Brain microvascular endothelial cell (primary cell): ENCODE measurements around the gene TSPOAP1.

Experiments
- DNase-seq: peaks from one replicate; pipeline ENCODE4 v3.0.0-alpha.2; 2020
- H3K27ac ChIP-seq: fragments of 250-450 bp; sonication (Bioruptor Pico); 2 replicates; pipeline ENCODE4 v1.5.1; 2020; ENCODE audit warnings: mild to moderate bottlenecking, moderate library complexity
- H3K27me3 ChIP-seq: fragments of 250-450 bp; sonication (Bioruptor Pico); replicated peaks from 2 replicates; pipeline ENCODE4 v1.5.1; 2020; ENCODE audit warnings: mild to moderate bottlenecking
- H3K36me3 ChIP-seq: fragments of 250-450 bp; sonication (Bioruptor Pico); replicated peaks from 2 replicates; pipeline ENCODE4 v1.5.1; 2020; ENCODE audit warnings: mild to moderate bottlenecking
- H3K4me3 ChIP-seq: 2 replicates; pipeline ENCODE4 v1.5.1; 2011; ENCODE audit warnings: low read depth, mild to moderate bottlenecking, control low read depth, low read length, moderate library complexity
- in situ Hi-C: cut with HindIII; loops from 2 replicates; pipeline ENCODE4 v1.10.0; 2017; ENCODE audit warnings: low sequenced_read_pairs, low pct_ligation_motif_present
- TF ChIP-seq, protein P1 (sequence below): IDR thresholded peaks from 2 replicates; pipeline ENCODE4 v1.5.1; 2011; ENCODE audit warnings: low read depth, mild to moderate bottlenecking, moderate library complexity, low read length, control low read depth, inconsistent platforms; ENCODE audit errors: missing control alignments

TSPOAP1 gene

DNA sequence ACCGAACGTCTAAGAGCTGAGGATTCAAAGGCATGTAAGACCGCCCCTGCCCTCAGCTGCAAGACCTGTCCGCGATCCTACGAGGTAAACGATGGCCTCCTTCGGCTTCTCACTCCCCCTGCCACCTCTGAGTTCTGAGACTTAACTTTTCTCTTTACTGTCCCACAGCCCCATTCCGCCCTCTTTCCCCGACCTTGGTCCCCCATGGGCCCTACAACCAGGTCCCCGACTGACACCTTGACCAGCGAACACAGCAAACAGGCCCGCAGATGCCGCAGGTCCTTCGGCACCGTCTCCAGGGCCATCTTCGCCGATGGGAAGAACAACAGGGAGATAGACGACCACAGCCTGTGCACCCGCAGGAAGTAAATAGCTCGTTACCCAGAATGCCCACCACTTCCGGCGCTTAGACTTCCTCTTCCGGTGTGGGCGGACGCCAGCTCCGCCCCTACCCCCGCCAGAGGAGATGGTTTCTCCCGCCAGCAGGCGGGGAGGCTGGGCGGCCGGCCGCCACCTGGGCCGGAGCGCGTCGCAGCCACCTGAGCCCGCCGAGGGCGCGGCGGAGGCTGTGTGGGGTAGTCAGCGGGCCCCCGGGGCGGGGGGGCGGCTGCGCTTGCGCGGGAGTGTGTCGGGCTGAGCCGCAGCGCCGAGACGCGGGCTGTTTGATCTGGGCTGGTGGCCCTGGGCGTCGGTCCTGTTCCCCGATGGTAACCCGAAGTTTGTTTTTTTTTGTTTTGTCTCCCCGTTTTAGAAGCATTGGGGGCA, 23.4 kb upstream of the TSPOAP1 start, which contains the start of gene SUPT4H1:
Gene SUPT4H1, minus strand, starts transcription at position 371 of the 765 bp plus-strand sequence. Its CDS starts 66 bp downstream, at position 305.
- in situ Hi-C loops, result no loop called here
- H3K4me3 ChIP-seq, result peak within 1 kb of the TSS; percentile 98
- peak; percentile 83 for DNase-seq

DNA sequence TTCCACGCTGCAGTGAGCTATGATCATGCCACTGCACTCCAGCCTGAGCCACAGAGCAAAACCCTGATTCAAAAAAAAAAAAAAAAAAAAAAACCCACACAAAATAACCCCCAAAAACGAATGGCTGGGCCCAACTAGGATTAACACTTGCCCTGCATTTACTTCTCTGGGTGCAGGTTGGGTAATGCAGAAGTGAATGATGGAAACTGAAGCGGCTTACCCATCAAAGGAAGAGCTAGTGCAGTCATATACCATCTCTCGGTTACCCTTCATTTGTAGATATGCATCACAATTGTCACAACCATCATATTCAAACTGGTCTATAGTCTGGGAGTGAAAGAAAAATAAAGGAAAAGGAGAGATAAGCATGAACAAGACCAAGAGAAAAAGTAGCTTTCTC, 22.6 kb upstream of the TSPOAP1 start:
- no peak for DNase-seq
- no peaks in the 10 kb centered on the region for H3K27me3 ChIP-seq
- peaks cover 39% of the 10 kb centered on the region for H3K36me3 ChIP-seq
- TF ChIP-seq, protein P1, sequence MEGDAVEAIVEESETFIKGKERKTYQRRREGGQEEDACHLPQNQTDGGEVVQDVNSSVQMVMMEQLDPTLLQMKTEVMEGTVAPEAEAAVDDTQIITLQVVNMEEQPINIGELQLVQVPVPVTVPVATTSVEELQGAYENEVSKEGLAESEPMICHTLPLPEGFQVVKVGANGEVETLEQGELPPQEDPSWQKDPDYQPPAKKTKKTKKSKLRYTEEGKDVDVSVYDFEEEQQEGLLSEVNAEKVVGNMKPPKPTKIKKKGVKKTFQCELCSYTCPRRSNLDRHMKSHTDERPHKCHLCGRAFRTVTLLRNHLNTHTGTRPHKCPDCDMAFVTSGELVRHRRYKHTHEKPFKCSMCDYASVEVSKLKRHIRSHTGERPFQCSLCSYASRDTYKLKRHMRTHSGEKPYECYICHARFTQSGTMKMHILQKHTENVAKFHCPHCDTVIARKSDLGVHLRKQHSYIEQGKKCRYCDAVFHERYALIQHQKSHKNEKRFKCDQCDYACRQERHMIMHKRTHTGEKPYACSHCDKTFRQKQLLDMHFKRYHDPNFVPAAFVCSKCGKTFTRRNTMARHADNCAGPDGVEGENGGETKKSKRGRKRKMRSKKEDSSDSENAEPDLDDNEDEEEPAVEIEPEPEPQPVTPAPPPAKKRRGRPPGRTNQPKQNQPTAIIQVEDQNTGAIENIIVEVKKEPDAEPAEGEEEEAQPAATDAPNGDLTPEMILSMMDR, result no peak
- H3K4me3 ChIP-seq, result peak overlapping the region; percentile 98
- H3K27ac ChIP-seq, result no peak overlapping the region
- in situ Hi-C loops, result no loop called here

More for the DNA sequence above, 23.4 kb upstream of the TSPOAP1 start, which contains the start of gene SUPT4H1:
- Histone ChIP-seq H3K27ac (peak within 1 kb of the TSS; percentile 59), H3K36me3 (peaks cover 33% of the 10 kb centered on the region), H3K27me3 (no peaks in the 10 kb centered on the region)
- TF ChIP-seq, protein P1, result no peak

DNA sequence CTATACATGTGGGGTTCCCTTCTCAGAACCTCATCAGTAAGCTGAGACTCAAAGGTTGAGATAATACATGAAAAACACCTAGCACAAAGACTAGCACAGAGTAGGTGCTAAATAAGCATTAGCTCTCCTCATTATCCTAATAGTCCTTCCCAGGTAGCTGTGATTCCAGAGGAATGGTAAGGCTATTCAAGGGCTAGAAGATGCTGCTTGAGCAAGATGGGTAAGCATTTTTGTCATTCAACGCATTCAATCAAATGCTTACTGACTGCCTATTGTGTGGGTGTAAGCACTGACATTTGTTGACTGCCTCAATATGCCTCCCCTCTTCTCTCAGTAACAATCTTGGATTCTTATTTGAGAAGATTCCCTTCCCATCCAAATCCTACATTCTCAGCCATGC, 19.4 kb upstream of the TSPOAP1 start:
- no peak for DNase-seq
- Histone ChIP-seq H3K36me3 (peaks cover 57% of the 10 kb centered on the region), H3K4me3 (no peak overlapping the region), H3K27me3 (no peaks in the 10 kb centered on the region), H3K27ac (no peak overlapping the region)
- TF ChIP-seq, protein P1, result no peak
- in situ Hi-C loops, result no loop called here

DNA sequence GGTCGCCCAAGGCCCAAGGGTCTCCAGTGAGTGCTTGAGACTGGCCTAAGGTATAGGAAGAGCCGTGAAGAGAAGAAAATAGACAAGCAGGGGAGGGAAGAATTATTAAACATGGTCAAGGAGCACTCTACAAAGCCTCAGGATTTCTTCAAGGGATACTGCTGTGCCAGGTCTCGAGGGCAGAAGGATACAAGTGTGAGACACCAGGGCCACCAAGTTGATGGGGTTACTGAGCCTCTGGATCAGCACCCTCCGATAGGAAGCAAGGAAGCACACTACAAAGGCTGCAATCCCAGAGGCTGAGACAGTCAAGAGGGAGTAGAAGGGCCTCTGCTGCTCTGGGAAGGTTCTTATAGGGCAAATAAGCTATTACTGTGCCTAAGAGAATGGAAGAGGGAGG, 16.9 kb upstream of the TSPOAP1 start:
- no peak for DNase-seq
- Histone ChIP-seq H3K36me3 (peaks cover 57% of the 10 kb centered on the region), H3K4me3 (no peak overlapping the region), H3K27me3 (no peaks in the 10 kb centered on the region), H3K27ac (no peak overlapping the region)
- TF ChIP-seq, protein P1, result no peak
- in situ Hi-C loops, result no loop called here

DNA sequence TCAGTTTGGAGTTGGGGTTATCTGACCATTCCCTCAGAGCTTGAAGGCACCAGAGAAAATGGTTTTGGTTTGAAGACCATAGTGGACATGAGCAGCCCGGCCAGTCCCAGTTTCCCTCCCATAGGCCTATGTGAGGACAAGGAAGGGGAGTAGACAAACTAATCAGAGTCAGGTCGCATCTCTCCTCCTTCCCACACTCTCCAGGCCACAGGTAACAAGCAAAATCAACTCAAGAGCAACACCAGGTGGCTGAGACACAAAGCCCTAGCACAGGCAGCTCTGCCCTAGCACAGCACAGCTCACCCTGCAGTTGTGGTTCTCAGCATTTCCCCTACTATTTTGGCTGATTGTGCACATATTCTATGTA, 16.2 kb upstream of the TSPOAP1 start:
- DNase-seq, result no peak
- no peak overlapping the region for H3K27ac ChIP-seq
- in situ Hi-C loops, result no loop called here
- peaks cover 52% of the 10 kb centered on the region for H3K36me3 ChIP-seq
- no peaks in the 10 kb centered on the region for H3K27me3 ChIP-seq
- TF ChIP-seq, protein P1, result no peak
- H3K4me3 ChIP-seq, result no peak overlapping the region
